CD4-positive, alpha-beta T cell treated with Interferon alpha-2 for 1 hour (primary cell): ENCODE data around the gene HELZ2.

Experiments used
- DNase-seq, 2 donors: peaks; one replicate each; pipeline ENCODE4 v3.0.0-alpha.2; 2020 to 2022

Gene HELZ2

DNA sequence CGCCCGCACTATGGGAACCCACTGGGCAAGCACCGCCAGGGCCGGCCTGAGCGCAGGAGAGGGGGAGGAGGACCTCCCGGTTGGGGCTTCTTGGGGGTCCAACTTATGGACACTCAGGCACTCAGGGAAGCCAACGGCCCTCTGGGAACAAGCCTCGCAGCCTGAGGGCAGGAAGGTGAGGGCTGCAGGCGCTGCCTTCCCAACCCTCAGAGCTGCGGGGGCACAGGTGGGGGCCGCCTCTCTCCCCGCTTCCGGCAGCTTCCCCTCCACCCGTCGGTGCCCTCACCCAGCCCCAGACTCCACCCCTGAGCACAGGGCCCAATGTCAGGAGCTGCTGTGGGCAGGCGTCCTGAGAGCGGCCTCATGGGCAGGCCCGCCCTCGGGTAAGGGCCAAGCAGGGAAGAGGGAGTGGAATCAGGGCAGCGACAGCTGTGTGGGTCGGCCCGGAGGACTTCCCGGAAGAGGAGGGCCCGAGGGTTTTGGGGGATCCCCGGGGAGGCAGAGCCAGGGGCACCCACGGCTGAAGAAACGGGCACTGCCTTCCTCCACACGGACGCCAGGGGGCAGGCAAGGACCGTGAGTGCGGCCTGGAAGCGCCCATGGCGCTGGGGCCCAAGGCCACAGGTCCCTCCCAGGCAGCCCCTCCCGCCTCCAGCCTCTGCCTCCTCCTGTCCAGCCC lies 36.4 kb downstream of the HELZ2 start:
- DNase-seq = peak; percentile 97 to 98

DNA sequence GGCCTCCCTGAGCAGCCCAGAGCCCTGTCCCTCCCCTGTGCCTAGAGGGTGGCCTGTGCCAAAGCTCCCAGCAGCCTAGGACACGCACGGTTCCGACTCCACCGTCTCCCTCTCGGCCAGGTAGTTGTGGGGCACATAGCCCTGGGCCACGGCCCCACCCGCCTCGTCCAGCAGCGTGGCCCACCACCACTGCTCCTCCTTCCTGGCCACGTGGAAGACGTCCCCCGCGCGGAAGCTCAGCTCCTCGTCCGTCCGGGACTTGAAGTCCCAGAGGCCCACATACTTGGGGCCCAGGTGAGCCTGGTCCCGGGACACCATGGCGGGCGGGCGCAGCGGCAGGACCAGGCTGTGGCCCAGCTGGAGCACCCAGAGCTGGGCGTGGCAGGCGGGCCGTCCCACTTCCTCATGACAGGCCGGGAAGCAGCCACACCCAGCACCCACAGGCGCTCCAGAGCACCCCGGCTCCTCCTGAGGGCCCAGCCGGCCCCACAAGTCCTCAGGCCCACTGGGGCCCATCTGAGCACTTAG lies 37.0 kb downstream of the HELZ2 start, which contains the start of gene PTK6:
Gene PTK6, minus strand, starts transcription at position 380 of the 528 bp plus-strand sequence. Its CDS starts 62 bp downstream, at position 318.
- peak; percentile 38 to 56 for DNase-seq

DNA sequence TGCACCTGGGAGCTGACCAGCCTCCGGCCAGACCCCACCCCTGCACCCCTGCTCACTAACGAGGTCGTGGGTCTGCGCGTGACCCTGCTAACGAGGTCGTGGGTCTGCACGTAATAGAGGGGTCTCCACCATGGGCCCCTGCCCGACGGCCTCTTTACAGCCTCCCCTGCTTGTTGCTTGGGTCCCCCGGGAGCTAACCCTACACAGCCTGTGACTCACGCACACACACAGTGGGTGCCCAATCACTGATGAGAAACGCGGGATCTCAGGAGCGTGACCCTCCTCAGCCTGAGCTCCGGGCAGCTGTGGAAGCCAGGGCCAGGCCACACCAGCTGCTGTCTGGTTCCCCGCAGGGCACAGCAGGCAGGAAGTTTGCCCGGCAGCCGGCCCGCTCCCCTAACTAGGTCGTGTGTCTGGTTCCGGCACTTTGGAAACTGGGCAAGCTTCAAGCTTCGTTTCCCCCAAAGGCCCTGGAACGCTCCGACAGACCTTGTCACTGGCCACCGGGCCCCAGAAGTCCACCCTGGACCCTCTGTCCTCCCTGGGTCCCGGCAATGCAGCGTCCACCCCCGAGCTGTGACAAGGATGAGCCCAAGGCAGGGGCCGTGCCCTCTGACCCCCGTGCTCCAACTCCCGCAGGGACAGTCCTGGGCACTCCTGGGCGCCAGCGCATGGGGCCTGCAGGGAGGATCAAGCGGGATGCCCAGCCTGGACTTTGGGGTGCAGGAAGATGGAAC lies 37.6 kb downstream of the HELZ2 start:
- no peak for DNase-seq

DNA sequence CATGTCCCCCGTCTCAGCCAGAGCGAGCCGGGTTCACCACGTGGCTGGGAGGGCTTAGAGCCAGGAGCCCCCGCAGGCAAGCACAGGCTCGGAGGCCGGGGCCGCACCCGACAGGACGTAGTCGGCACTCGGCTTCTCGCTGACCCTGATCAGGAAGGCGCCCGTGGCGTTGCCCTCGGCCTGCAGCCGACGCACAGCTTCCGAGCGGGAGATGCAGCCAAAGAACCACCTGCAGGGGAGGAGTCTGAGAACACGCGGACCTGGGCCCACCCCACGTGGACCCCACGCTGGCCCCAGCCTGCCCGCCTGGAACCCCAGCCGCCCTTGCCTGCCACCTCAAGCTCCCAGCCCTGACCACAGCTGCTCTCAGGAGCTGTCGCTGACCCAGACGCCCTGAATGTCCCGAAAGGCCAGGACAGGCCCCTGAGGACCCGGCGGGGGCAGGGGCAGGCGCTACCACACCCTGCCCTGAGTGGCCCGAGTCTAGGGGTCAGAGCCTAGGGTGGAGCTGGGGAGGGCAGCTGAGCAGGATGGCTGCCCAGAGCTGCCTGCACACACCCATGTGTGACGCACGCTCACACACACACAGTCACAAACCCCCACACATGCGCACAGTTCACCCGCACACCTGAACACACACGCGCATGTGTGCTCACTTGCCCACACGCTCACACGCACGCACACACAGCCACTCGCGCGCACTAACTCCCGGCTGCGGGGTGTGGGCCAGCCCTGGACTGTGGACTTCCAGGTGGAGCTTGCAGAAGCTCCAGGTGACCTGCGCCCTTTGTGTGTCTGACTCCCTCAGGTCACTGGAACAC lies 39.0 kb downstream of the HELZ2 start:
- DNase-seq = no peak

DNA sequence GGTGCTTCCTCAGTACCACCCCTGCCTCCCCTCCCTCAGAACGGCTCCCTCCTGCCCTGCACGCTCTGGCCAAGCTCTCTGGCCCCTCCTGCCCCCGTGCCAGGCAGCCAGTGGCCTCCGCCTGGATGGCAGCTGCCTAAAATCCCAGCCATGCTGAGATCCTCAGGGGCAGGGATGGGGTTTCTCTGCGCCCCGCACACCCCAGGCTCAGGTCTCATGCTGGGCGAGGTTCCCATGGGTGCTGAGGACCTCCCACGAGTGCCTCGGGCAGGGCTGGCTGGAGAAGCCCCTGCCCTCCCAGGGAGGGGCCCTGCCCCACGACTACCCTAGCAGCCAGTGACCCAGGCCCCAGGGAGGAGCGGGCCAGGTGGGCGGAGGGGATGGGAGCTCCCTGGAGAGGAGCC lies 39.6 kb downstream of the HELZ2 start:
- no peak for DNase-seq

DNA sequence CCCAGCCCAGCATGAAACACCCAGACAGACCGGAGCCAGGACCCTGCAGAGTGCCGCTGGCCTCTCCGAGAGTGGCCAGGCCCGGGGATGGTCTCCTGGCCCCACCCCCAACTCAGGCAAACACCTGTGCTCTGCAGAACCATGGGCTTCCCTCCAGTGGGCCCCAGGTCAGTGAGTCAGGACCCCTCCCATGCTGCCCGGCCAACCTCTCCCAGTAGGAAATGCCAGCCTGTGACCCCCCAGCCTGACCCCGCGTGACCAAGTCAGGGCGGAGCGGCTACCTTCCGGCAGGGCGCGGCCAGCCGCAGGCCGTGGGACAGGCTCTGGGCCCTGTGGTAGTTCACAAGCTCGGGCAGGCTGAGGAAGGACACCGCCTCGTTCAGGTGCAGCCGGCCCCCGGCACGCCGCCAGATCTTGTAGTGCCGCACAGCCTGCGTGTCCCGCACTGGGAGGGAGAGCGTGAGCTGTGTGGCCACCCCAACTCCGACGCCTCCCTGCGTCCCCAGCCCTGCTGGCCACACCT lies 40.1 kb downstream of the HELZ2 start:
- no peak for DNase-seq

DNA sequence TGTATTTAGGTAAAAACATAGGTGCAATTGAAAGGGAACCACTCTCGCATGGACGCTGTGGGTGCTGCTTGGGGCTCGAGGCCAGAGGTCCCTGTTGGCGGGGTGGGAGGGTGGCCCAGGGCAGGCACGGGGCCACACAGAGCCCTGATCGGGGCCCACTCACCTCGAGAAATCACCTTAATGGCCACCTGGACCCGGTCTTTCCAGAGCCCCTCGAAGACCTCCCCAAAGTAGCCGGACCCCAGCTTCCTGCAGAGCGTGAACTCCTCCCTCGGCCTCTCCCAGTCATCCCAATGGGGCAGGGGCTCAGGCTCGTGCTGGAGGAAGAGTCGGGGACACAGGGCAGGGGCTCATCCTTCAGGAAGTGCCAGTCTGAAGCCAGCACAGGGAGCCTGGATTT lies 40.7 kb downstream of the HELZ2 start:
- no peak for DNase-seq

DNA sequence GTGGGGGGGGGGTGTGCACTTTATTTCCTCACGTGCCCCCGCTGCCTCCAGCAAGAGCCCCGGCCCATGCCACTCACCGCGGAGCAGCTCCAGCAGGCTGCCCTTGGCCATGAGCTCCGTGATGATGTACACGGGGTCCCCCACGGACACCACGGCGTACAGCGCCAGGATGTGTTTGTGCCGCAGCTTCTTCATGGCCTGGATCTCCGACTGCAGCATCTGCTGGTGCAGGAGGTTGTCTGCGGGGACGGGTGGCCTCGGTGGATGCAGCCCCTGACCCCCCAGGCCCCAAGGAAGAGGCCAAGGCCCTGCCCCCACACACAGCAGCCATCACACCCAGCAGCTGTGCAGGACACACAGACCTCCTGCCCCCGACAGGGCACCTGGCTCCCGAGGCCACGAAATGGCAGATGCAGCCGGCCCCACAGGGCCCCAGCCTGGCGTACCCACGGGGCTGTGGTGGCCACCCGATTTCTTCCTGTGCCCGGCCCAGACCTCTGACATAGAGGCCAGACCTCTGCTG lies 41.5 kb downstream of the HELZ2 start:
- no peak for DNase-seq

DNA sequence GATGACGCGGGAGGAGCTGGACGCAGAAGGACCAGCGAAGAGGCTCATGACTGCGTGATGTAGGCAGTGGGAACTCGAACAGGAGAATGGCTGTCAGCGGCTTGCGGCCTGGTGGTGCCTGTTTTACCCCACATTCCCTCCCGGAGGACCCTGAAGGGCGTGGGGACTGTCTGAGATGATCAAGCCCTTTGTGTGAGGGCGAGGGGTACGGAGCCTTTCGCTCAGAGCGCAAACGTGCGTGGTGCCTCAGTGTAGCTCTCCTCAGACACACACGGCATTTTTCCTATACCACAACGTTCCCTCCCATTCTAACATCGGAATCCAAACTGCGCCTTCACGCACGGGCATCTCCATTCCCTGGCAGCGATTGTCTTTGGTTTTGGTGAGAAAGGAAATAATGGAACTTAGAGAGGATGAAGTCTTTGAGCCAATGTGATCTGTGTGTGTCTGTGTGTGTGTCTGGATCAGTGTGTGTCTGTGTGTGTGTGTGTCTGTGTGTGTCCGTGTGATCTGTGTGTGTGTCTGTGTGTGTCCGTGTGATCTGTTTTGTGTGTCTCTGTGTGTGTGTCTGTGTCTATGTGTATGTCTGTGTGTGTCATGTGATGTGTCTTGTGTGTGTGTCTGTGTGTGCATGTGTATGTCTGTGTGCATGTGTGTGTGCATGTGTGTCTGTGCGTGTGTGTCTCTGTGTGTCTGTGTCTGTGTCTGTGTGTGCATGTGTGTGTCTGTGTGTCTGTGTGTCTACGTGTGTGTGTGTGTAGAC lies 42.2 kb downstream of the HELZ2 start:
- DNase-seq = no peak

DNA sequence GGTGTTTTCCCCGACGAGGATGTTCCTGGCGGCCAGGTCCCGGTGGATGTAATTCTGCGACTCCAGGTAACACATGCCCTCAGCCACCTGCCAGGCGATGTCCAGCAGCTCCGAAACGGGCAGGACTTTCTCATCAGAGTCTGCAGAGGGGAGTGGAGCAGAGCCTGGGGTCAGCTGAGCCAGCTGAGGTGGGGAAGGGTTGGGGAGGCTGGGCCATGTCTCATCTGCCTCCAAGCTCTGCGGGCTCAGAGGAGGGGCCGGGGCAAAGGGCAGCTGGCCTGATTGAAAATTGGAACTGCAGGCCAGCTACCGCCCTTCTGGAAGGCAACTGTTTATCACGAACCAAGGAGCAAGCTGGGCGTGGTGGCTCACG lies 43.3 kb downstream of the HELZ2 start:
- DNase-seq = no peak

DNA sequence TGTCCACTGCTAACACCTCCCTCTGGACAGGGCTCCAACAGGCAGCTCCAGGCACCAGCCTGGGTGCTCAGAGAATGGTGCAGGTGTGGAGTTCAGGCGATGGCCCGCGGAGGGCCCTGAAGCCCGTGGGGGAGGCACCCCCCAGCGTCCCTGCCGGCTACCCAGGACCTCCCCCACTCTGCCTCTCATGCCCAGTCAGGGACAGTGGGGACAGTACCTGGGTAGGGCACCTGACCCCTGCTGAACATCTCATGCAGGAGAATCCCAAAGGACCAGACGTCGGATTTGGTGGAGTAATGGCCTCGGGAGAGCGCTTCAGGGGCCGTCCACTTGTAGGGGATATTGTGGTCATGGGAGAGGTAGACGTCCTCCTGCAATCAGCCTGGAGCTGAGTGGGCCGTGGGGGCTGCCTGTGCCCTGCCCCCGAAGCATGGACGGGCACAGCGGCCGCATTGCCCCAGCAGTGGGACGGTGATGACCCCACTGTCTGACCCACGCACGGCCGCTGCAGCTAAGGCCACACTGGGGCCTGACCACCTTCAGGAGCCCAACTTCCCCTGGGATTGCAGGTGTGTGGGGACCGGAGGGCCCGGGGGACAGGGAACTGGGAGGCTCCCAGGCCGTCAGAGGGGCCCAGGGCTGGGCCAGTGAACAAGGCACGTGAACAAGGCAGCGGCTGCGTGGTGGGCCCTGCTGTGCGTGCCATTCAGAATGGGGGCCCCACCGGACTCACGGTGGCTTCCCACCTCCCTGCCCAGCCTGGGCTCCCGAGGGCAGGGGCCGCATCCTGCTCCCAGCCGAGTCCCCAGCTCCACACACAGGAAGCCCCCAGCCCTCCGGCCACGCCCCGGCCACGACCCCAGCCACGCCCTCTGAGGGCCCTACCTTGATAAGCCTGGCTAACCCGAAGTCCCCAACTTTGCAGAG lies 43.9 kb downstream of the HELZ2 start:
- DNase-seq = no peak

DNA sequence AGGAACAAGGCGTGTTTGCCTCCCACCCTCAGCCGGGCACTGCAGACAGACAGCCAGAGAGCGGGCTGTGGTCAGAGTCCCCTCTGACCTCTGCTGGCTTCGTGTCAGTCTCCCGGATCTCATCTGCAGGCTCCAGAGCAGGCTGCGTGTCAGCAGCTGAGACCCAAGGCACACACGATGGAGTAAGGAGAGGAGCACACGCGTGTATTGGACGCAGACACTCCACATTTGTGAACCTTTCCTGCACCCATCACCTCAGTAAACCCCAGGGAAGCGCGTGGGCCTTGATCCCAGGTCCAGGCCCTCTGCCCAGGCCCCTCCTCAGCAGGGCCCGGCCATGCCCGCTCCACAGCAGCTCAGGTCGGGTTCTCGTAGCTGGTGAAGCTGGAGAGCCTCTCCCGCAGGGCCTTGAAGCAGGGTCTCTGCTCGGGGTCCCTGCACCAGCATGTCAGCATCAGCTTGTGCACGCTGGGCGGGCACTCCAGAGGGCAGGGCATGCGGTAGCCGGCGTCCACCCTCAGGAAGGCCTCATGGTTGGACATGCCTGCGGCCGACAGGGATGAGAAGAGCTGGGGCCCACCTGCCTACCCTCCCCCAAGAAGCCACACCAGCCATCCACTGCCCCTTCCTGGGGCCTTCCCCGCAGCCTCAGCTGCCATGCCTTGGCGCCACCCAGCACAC lies 44.7 kb downstream of the HELZ2 start:
- DNase-seq = no peak

DNA sequence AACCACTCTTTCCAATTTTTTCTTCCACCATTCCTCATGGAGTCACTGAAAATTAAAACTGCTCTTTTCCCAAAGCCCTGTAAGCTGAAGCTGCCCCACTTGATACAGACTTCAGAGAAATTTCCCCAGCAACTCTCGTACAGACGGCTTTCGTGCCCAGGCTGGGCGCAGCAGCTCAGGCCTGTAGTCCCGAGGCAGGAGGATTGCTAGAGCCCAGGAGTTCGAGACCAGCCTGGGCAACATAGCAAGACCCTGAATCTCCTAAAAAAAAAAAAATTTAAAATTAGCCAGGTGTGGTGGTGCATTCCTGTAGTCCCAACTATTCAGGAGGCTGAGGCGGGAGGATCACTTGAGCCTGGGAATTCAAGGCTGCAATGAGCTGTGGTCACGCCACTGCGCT lies 46.9 kb downstream of the HELZ2 start:
- no peak for DNase-seq

DNA sequence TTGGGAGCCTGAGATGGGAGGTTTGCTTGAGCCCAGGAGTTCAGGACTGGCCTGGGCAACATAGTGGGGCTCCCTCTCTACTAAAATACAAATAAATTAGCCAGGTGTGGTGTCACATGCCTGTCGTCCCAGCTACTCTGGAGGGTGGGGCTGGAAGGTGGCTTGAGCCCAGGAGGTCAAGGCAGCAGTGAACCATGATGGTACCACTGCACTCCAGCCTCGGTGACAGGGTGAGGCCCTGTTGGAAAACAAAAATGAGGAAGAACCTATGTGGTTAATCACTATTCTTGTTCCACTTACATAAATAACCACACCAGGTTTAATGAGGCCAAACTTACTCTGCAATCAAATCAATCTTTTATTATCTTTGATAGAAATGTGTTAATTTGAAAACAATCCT lies 48.1 kb downstream of the HELZ2 start:
- no peak for DNase-seq

DNA sequence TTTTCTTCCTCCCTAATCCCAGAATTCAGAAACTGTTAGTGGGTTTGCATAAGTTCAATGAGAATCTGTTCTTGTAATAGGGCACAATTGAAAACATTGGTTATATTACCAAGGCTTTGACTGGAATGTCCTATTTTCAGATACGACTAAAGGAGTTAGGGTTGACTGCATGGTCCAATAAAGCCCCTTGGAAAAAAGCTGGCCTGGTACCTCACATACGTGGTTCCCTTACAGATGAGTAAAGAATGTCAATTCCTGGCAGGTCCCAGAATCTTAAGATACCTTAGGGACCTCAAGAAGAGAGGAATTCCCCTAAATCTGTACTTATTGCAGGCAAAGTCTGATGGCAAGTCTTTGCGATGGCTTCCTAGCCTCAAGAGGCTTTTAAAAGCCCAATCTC lies 48.9 kb downstream of the HELZ2 start:
- no peak for DNase-seq
